ENCODE measurements around the gene FAM83F. TPM values are rescaled to one million over a fixed set of nuclear protein-coding genes. Genes with fewer than 3 reads are reported as not detected.
"Not testable (repeated sequence)": the region's sequence is repeated elsewhere in the genome, so short reads cannot be mapped to it uniquely, and the experiment has no call there.

The FAM83F gene
- total RNA-seq, 1 experiment from 2014 or later: 43.1 TPM

DNA sequence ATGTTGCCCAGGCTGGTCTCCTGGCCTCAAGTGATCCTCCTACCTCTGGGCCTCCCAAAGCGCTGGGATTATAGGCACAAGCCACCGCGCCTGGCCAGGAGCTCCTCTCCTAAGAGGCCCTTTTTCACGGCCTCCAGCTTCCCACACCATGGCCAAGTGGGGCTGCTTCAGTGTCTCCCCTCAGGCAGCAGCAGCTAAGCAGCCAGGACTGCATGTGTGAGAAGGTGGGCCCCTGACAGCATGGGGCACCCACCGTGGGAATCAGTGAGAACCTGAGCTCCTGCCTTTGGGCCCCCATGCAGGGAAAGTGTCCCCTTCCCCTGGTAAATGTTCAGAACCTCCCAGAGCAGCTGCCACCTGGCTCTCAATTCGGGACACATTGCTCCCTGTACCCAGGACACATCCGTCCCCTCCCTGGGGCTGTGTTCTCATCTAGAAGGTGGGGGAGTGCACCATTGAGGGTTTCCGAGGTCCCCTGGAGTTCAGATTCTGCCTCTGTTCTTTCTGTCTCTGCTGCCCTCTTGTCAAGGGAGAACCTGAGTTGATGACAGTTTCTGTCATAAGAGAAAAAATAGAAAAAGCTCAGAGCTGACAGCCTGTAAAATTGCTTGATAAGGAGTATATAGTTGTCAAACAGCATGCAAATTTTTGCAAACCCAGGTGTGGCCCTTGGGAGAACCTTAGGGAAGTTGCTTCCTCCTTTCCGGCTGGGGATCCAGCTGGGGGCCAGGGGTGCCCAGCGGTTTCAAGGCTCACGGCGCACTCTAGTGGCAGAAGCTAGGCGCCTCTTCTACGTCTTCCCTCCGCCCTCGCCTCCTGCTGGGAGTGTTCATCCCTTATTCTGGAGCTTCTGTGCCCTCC is 29.7 kb downstream of the FAM83F start:
- H3K4me1 Mint-ChIP-seq: peaks cover 11% of the 10 kb centered on the region
- ChIA-PET POLR2A (interaction anchor here (0.5 to 1.6 kb wide), 3 partner anchors 91 to 321 kb away, joined by 3 to 6 read pairs (median 6); no protein-coding TSS in a partner anchor), CTCF (interaction anchor here (0.6 to 4.1 kb wide), 63 partner anchors 9 to 523 kb away, joined by 3 to 146 read pairs (median 5); partner anchors contain the start of genes FAM83F, MIEF1 and TMA7B)
- no peak overlapping the region; the same call in 1 of the 2 replicates for H3K27ac Mint-ChIP-seq
- peak; percentile 73 for ATAC-seq
- TF ChIP-seq, protein P1, sequence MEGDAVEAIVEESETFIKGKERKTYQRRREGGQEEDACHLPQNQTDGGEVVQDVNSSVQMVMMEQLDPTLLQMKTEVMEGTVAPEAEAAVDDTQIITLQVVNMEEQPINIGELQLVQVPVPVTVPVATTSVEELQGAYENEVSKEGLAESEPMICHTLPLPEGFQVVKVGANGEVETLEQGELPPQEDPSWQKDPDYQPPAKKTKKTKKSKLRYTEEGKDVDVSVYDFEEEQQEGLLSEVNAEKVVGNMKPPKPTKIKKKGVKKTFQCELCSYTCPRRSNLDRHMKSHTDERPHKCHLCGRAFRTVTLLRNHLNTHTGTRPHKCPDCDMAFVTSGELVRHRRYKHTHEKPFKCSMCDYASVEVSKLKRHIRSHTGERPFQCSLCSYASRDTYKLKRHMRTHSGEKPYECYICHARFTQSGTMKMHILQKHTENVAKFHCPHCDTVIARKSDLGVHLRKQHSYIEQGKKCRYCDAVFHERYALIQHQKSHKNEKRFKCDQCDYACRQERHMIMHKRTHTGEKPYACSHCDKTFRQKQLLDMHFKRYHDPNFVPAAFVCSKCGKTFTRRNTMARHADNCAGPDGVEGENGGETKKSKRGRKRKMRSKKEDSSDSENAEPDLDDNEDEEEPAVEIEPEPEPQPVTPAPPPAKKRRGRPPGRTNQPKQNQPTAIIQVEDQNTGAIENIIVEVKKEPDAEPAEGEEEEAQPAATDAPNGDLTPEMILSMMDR (IDR thresholded peaks at IDR 0.05): peak; percentile 67
- no peak for TF ChIP-seq TEAD1 (CRISPR knock-in tag; IDR thresholded peaks at IDR 0.05)
- H3K36me3 Mint-ChIP-seq: peaks cover 15% of the 10 kb centered on the region
- H3K27me3 Mint-ChIP-seq (ENCODE audit: low read depth): no peaks in the 10 kb centered on the region
- no peaks in the 10 kb centered on the region for H3K9me3 Mint-ChIP-seq
- no peak overlapping the region for H3K4me3 Mint-ChIP-seq
- peak; percentile 84 for DNase-seq (ENCODE audit: low spot score)

DNA sequence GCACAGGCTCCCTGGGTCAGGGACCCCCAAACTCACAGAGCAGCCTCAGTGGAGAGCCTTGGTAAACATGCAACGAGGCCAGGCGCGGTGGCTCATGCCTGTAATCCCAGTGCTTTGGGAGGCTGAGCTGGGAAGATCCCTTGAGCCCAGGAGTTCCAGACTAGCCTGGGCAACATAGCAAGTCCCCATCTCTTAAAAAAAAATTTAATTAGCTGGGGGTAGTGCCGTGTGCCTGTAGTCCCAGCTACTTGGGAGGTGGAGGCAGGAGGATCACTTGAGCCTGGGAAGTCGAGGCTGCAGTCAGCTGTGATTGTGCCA is 30.3 kb downstream of the FAM83F start:
- POLR2A ChIA-PET: interaction anchor here (0.7 to 1.6 kb wide), 2 partner anchors 92 to 153 kb away, joined by 3 to 6 read pairs; no protein-coding TSS in a partner anchor
- not testable (repeated sequence) for H3K27ac Mint-ChIP-seq, ATAC-seq

DNA sequence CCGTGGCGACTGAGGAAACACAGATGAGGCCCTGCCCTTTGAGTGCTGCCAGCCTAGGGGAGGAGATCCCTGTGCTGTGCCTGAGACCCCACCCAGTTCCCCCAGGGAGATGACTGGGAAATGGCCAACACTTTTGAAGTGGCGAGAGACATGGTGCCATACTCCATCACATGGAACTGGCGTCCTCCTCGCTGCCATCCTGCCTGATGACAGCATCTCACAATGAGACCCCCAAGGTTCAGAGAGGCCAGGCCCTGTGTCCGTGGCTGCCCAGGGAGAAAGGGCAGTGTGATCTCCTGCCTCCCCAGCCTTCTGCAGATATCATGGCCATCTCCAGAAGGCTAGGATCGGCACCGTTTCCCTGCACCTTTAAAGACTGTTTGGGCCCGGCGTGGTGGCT is 31.1 kb downstream of the FAM83F start:
- ChIA-PET POLR2A (no interaction called here), CTCF (interaction anchor here (1.1 to 4.1 kb wide), 10 partner anchors 11 to 491 kb away, joined by 3 to 146 read pairs (median 24); no protein-coding TSS in a partner anchor)
- Mint-ChIP-seq H3K27ac (no peak overlapping the region), H3K36me3 (peaks cover 3% of the 10 kb centered on the region), H3K9me3 (no peaks in the 10 kb centered on the region), H3K4me3 (no peak overlapping the region), H3K27me3 (ENCODE audit: low read depth) (no peaks in the 10 kb centered on the region), H3K4me1 (peaks cover 20% of the 10 kb centered on the region)
- ATAC-seq (no peak), DNase-seq (ENCODE audit: low spot score) (no peak)
- TF ChIP-seq JUN (CRISPR knock-in tag; IDR thresholded peaks at IDR 0.05) (no peak), CREB1 (CRISPR knock-in tag; IDR thresholded peaks at IDR 0.05) (no peak), ELF4 (CRISPR knock-in tag; IDR thresholded peaks at IDR 0.05; ENCODE audit: low read depth) (no peak), TP53 (CRISPR knock-in tag; IDR thresholded peaks at IDR 0.05) (no peak), ZNF232 (CRISPR knock-in tag; IDR thresholded peaks at IDR 0.05) (no peak), SP1 (CRISPR knock-in tag; conservative IDR thresholded peaks at IDR 0.05) (no peak), TEAD4 (CRISPR knock-in tag; IDR thresholded peaks at IDR 0.05) (no peak), ZNF423 (CRISPR knock-in tag; IDR thresholded peaks at IDR 0.05) (no peak), ATF1 (CRISPR knock-in tag; IDR thresholded peaks at IDR 0.05) (no peak), GRHL2 (CRISPR knock-in tag; IDR thresholded peaks at IDR 0.05; ENCODE audit: insufficient replicate concordance, severe bottlenecking) (no peak), ZNF138 (CRISPR knock-in tag; conservative IDR thresholded peaks at IDR 0.05) (no peak)
- TF ChIP-seq, protein P2, sequence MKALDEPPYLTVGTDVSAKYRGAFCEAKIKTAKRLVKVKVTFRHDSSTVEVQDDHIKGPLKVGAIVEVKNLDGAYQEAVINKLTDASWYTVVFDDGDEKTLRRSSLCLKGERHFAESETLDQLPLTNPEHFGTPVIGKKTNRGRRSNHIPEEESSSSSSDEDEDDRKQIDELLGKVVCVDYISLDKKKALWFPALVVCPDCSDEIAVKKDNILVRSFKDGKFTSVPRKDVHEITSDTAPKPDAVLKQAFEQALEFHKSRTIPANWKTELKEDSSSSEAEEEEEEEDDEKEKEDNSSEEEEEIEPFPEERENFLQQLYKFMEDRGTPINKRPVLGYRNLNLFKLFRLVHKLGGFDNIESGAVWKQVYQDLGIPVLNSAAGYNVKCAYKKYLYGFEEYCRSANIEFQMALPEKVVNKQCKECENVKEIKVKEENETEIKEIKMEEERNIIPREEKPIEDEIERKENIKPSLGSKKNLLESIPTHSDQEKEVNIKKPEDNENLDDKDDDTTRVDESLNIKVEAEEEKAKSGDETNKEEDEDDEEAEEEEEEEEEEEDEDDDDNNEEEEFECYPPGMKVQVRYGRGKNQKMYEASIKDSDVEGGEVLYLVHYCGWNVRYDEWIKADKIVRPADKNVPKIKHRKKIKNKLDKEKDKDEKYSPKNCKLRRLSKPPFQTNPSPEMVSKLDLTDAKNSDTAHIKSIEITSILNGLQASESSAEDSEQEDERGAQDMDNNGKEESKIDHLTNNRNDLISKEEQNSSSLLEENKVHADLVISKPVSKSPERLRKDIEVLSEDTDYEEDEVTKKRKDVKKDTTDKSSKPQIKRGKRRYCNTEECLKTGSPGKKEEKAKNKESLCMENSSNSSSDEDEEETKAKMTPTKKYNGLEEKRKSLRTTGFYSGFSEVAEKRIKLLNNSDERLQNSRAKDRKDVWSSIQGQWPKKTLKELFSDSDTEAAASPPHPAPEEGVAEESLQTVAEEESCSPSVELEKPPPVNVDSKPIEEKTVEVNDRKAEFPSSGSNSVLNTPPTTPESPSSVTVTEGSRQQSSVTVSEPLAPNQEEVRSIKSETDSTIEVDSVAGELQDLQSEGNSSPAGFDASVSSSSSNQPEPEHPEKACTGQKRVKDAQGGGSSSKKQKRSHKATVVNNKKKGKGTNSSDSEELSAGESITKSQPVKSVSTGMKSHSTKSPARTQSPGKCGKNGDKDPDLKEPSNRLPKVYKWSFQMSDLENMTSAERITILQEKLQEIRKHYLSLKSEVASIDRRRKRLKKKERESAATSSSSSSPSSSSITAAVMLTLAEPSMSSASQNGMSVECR (CRISPR knock-in tag; IDR thresholded peaks at IDR 0.05; ENCODE audit: borderline replicate concordance): no peak
- TF ChIP-seq, protein P3, sequence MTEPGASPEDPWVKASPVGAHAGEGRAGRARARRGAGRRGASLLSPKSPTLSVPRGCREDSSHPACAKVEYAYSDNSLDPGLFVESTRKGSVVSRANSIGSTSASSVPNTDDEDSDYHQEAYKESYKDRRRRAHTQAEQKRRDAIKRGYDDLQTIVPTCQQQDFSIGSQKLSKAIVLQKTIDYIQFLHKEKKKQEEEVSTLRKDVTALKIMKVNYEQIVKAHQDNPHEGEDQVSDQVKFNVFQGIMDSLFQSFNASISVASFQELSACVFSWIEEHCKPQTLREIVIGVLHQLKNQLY (CRISPR knock-in tag; IDR thresholded peaks at IDR 0.05): no peak
- TF ChIP-seq, protein P4, sequence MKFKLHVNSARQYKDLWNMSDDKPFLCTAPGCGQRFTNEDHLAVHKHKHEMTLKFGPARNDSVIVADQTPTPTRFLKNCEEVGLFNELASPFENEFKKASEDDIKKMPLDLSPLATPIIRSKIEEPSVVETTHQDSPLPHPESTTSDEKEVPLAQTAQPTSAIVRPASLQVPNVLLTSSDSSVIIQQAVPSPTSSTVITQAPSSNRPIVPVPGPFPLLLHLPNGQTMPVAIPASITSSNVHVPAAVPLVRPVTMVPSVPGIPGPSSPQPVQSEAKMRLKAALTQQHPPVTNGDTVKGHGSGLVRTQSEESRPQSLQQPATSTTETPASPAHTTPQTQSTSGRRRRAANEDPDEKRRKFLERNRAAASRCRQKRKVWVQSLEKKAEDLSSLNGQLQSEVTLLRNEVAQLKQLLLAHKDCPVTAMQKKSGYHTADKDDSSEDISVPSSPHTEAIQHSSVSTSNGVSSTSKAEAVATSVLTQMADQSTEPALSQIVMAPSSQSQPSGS (CRISPR knock-in tag; IDR thresholded peaks at IDR 0.05; ENCODE audit: borderline replicate concordance, low read depth): no peak
- TF ChIP-seq, protein P5, sequence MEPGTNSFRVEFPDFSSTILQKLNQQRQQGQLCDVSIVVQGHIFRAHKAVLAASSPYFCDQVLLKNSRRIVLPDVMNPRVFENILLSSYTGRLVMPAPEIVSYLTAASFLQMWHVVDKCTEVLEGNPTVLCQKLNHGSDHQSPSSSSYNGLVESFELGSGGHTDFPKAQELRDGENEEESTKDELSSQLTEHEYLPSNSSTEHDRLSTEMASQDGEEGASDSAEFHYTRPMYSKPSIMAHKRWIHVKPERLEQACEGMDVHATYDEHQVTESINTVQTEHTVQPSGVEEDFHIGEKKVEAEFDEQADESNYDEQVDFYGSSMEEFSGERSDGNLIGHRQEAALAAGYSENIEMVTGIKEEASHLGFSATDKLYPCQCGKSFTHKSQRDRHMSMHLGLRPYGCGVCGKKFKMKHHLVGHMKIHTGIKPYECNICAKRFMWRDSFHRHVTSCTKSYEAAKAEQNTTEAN (CRISPR knock-in tag; IDR thresholded peaks at IDR 0.05): no peak

More for the DNA sequence above, 30.3 kb downstream of the FAM83F start:
- not testable (repeated sequence) for H3K4me3 Mint-ChIP-seq; H3K27me3 Mint-ChIP-seq (ENCODE audit: low read depth); H3K36me3 Mint-ChIP-seq; DNase-seq (ENCODE audit: low spot score); H3K9me3 Mint-ChIP-seq
- H3K4me1 Mint-ChIP-seq: peaks cover 14% of the 10 kb centered on the region
- CTCF ChIA-PET: interaction anchor here (0.6 to 4.1 kb wide), 59 partner anchors 9 to 523 kb away, joined by 3 to 146 read pairs (median 5); partner anchors contain the start of genes FAM83F, MIEF1 and TMA7B
- TF ChIP-seq, protein P6, sequence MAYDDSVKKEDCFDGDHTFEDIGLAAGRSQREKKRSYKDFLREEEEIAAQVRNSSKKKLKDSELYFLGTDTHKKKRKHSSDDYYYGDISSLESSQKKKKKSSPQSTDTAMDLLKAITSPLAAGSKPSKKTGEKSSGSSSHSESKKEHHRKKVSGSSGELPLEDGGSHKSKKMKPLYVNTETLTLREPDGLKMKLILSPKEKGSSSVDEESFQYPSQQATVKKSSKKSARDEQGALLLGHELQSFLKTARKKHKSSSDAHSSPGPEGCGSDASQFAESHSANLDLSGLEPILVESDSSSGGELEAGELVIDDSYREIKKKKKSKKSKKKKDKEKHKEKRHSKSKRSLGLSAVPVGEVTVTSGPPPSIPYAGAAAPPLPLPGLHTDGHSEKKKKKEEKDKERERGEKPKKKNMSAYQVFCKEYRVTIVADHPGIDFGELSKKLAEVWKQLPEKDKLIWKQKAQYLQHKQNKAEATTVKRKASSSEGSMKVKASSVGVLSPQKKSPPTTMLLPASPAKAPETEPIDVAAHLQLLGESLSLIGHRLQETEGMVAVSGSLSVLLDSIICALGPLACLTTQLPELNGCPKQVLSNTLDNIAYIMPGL (CRISPR knock-in tag; IDR thresholded peaks at IDR 0.05): 0 out of 2 replicates have a peak, but pooled peaks have one; percentile 16

Data from WTC11 (cell line).